NCI-H1417 treated with DMSO at 0.1 percent for 48 hours (cell line): ENCODE data around the gene PNPLA5.

ENCODE experiments used
- DNase-seq: peaks from one replicate; lab custom pipeline; 2025; lab: John Stamatoyannopoulos, UW

Gene PNPLA5

DNA sequence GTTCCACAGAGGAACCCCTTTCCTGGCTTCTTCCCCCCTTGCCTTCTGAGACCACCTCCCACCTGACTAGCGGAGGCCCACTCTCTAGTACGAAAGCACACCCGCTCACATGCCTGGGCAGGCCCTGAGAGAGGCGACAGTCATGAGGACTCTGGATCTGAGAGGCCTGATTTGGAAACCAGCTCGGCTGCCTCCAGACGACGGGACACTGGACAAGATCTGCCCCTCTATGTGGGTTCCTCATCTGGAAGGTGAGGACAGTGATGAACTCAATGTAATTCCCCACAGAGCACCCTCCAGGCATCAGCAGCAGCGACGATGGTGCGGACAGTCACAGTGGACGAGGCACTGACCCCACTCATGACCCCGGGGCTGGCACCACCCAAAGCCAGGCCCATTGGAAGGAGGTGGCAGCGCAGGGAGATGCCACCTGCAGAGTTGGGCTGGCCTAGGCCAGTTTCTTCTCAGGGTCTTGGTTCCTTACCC lies 37.0 kb downstream of the PNPLA5 start:
- no peak for DNase-seq

DNA sequence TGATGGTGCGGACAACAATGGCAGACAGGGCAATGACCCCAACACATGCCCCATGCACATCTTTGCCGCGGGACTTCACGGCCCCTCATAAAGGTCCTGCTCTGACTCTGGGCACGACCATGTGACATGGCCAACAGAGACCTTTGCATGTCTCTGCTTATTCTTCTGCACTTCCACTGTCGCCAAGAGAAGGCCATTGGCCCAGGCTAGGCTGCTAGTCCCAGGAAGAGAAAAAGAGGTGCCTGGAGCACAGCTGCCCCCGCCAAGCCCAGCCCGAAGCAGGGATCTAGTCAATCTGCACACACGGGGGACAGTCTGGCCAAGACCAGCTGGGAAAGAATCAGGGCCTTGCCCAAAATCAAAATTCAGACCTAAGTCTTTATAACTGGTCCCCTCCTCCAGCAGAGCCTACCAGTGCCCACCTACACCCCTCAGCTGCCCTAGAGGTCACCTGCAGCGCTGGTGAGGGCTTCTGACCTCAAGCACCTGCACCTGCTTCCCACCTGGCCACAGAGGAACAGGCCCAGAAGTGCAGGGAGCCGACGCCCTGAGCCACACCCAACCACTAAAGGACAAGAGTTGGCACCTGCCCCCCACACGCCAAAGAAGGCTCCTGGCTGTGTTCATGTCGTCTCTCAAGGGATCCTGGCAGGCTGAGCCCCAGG lies 37.6 kb downstream of the PNPLA5 start:
- DNase-seq: no peak

DNA sequence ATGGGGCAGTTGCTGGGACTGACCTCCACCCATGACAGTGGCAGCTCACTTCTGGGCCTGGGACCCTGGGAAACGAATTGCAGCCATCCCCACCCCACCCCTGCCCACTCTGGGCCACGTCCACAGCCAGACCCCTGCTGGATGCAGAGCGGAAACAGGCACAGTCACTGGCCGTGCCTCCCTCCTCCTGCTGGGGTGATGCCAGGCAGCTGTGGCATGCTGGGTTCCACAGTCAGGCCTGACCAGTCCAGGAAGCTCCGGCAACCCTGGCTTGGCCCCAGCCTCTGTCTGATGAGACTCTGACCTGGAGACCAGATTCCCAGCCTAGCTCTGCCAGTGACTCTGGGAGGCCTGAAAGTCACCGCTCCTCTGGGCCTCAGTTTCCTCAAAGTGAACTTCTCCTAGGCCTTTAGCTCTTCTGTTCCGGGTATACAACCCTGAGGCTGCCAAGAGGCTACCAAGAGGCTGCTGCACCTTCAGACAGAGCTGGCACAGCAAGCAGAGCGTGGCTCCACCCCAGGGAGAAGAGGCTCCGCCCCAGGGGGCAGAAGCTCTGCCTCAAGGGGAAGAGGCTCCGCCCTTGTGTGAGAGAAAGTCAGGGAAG lies 38.4 kb downstream of the PNPLA5 start:
- no peak for DNase-seq

DNA sequence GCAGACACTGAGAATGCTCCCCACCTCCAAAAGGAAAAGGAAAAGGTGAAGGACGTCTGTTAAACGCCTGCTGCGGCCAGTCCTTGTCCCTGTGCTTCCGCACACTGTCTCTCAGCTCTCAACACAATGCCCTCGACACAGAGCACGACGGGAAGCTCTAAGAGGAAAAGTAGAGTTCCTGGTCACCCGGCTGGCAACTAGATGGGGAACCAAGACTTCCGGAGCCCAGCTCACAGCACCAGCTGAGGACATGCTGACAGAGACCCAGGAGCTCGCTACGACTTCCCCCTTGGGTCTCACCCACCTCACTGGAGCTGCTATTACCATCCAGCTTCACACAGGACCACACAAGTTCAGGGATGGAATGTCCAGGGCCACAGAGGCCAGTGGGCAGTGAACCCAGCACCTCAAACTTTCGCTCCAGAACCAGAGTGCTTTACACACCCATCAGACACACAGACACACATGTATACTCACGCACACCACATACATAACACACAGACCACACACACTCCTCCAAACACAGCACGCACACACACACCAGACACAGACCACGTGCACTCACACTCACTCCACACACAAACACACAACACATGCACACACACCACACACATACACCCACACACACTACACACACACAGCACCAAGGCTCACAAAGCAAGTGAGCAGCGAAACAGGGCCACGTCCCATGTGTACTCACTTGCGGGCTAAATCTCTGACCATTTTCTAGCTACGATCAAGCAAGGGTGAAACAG lies 39.1 kb downstream of the PNPLA5 start:
- DNase-seq: no peak

DNA sequence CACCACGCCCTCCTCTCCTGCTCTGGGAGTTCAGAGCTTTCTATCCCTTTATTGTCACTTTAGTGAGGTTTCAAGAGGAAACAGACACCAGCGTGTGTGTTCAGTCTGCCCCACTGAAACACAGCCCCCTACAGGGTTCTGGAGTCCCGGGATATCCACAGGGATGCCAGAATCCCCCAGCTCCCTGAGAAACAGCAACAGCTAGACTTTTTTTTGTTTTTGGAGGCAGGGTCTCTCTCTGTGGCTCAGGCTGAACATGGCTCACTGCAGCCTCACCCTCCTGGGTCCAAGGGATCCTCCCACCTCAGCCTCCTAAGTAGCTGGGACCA lies 39.9 kb downstream of the PNPLA5 start:
- DNase-seq: no peak

DNA sequence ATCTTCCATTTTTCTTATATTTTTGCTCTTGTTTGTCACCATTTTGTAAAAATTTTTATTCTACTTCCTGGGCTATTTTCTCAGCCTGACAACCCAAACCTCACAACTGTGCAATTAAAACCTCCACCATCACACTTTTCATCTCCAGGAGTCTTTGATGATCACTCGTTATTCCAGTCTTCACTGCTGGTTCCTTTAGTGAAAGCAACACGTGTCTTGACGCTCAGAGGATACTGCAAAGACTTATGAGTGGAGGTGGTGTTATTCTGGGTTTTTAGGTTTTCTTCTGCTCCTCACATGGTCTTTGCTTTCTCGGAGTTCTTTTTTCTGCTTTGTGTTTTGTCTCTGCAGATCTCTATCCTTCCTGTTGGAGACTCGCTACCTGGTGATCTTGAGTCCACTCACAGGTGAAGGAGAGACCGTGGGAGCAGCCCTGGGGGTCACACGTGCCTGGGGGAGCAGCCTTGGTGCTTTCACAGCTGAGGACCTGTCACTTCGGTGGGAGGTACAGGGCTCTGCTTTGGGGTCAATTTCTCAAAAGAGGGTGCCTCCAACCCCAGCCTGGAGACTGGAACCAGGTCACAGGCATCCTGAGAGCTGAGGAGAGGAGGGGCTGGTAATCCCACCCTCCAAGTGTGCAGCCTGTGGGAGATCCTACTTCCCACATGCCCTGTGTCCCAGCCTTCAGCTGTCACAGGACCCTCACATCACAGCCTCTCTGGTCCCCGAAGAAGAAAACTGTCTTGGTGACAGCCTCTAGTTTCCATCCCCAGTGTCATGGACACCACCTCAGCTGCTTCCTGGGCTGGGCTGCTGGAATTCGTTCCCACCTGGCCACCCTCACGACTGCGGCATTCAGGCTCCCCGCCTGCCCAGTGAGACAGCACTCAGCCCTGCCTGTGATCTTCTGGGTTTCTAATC lies 40.5 kb downstream of the PNPLA5 start:
- DNase-seq: no peak

DNA sequence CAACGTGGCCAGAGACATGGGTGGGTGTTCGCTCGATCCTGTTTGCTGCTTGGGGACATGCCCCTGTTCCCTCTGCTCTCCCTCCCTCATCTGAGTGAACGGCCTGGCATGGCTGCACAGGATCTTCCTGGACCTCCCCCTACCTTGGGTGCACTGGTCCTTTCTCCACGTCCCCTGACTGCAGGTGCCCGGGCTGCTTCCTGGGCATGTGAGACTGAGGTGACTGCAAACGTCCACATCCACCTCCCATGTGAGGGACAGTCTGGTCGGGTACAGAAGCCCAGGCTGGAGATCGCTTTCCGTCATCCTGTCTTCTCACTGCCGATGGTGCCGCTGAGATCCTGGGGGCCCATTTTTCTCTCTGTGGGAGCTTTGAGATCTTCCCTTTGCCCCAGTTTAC lies 41.3 kb downstream of the PNPLA5 start:
- DNase-seq: no peak

DNA sequence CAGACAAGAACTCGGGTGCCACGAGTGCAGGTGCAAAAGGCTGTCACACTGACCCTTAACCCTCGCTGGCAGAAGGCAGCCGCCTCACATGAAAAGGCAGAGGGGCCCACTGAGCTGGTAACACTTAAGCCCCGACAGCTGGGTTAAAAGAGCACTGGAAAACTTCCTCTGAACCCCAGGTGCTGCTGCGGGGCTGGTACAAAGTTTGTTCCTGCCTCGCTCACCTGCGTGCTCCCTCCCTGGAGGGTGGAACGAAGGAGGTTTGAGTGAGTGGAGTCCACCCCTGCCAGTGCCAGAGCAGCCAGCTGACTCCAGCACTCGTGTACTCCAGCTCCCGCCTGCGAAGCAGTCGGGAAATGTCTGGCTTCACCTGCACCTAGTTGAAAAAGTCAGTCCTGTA lies 42.1 kb downstream of the PNPLA5 start:
- no peak for DNase-seq

DNA sequence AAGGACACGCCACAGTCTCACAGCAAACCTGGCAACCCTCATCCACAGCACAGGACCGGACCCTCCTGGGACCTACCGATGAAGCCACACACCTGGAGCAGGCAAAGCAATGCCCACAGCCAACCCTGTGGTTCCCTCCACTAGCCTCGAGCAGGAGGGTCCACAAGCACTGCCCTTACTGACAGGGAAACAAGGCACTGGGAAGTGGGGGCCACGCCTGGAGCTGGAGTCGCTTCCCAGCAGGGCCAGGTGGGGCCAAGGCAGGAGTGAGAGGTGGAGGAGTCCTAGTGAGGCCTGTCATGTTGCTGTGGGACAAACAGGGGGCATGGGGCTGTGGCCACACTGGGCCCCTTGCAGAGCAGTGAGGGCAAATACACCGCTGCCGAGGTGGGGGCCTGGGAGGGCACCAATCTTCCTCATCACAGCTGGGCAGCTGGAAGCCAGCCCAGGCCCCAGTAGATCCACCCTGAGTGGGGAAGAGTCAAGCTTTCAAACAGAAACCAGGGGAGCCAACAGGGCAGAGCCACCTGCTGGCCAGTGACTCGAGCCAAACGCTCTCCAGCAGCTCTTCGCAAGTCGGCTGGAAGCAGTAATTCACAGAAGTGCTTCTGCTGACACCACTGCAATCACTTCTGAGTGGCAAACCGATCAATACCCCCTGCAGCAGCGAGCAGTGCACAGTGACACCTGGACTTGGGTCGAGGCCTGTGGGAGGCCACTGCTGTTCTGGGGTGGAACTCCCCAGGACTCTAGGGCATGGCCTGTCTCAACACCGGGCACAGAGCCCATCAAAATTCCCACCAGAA lies 43.2 kb downstream of the PNPLA5 start:
- no peak for DNase-seq

DNA sequence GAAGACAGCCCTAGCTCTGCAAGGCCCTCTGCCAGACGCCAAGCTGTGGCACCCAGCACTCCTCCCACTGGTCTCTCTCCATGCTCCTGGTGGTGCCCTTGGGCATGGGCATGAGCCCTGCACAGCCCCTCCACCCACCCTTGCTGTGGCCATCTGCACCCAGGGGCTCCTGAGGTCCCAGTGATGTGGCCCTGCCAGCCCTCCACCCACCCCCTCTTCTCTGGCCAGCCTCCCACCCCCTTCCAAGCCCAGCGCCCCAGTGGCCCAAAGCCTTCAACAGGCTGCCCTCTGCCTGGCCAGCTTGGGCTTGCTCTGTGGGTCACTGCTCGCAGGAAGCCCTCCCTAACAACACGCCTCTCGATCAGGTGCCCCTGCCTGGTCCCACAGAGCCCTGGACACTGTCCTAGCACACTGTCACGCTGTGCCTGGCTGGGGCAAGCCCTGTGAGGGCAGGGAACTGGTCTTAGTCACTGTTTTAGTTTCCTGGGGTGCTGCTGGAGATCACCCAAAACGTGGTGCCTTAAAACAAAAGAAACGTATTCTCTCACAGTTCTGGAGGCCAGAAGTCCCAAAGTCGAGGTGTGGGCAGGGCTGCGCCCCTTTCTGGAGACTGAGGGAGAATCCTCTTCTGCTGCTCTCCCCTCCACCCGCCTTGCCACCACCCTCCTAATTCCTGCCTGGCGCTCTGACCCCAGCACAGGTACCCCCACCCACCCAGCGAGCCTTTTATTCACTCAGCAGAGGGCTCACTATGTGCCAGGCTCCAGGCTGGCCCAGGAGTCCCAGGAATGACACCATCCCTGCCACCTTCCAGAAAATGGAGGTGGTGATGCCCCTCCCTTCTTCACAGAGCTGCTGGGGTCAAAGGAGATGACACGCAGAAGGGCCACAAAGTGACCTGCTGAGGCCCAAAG lies 44.2 kb downstream of the PNPLA5 start:
- no peak for DNase-seq

DNA sequence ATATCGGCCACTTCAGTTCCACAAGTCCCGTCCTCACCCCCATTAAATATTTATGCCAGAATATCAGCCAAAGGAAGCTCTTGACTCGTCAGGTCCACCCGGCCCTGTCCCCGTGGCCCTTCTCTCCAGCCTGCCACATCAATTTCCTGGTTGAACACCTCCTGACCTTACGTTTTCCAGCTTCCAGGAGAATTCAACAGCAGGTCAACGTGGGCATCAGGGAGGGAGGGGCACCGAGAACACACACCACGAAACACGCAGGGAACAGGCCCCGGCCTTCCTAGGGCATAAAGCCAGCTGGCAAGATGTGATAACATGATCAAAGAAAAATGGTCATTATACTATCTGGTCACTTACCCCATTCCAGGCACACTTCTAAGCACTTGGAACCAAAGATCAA lies 44.8 kb downstream of the PNPLA5 start:
- no peak for DNase-seq

DNA sequence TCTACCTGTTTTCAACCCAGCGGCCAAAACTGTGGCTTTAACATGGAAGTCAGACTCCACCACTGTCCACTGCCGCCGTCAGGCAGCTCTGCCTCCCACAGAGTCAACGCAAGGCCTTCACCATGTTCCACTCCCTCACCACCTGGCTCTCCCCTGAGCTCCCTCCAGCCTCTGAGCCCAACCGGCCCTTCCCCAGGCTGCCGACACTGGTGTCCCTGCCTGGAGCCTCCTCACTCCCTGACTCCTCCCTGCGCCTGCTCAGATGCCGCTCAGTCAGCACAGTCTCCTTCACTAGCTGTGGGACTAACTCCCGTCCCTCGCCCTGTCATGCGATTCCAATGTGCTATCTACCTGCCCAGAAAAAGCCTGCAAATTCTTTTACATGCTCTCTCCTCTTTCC lies 45.8 kb downstream of the PNPLA5 start:
- DNase-seq: no peak

DNA sequence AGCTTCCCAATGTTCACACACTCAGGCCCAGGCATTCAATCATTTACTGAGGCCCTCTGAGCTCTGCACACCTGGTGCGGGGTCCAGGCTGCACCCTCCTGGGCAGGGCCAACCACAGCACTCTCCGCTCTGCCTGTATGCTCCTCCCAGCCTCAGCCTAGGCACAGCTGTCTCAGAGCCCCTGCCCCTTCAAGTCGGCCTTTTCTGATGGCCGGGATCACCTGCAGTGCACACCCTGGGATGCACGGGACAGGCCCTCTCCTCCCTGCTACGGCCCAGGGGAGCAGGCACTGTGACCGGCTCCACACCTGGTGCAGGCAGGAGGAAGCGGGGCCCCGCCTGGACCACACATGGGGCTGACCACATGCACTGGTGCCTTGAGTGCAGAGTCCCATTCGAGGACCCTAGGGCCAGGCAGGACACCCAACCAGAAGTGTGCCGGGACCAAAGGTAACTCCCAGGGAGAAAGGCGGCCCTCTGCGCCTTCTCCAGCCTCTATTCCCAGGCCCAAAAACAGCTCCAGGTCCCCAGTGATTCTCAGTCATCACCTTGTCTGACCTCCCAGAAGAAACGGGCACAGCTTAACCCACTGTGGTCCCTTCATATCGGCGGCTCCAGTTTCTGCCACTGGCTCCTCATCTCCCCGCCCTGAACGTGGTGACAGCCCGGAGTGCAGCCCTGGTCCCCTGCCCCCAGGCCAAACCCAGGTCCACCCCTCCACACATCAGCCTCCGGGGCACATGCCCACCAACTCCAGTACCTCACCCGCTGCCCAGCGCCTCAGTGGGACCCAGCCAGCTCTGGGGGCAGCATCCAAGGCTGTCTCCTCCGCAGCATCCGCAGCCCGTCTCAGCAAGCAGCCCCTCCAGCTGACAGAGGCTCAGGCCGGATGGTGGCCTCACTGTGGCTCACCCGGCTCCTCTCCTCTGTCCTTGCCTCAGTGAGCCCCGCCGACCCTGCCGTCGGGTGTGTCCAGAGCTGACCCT lies 47.0 kb downstream of the PNPLA5 start:
- no peak for DNase-seq

DNA sequence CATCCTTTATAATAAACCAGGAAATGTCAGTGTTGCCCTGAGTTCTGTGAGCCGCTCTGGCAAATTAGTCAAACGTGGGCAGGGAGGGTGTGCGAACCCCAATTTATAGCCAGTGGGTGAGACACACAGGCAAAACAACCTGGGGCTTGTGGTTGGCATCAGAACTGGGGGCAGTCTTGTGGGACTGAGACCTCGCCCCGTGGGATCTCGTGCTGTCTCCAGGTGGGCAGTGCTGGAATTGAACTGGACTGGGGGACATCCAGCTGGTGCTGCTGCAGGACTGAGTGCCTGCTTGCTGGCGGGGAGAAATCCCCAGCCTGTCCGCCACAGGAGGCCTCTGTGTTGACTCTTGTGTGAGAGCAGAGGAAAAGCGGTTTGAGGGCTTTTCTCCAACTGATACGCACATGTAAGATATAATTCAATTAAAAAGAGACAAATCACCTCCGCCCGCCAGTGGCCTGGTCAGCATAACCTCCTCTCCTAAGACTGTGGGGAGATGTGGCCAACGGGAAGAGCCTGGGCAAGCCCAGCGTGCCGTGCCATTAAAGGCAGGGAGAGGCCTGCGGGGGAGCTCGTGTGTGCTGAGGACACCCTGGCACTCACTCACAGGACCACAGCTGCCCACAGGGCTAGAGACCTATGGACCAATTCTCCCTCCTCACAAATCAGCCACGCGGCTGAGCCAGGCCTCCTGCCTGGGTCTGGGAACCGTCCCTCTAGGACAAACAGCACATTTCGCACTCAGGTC lies 47.9 kb downstream of the PNPLA5 start:
- no peak for DNase-seq

DNA sequence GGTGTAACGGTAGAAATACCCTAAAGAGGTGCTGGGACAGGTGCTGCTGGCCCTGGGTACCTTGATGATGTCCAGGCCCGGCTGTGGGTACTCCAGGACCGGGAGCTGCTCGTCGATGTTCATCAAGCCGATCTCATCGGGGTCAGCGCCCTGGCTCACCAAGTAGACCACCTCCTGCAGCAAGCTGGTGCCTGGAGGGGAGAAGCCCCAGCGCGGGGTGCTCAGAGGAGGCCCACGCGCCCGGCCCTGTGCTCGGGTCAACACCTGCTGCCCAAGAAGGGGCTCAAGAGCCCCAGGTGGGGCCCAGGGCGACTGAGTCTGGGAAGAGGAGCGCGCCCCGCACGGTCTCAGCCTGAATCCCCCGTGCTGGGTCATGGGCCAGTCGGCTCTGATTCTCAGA lies 50.1 kb downstream of the PNPLA5 start:
- no peak for DNase-seq

DNA sequence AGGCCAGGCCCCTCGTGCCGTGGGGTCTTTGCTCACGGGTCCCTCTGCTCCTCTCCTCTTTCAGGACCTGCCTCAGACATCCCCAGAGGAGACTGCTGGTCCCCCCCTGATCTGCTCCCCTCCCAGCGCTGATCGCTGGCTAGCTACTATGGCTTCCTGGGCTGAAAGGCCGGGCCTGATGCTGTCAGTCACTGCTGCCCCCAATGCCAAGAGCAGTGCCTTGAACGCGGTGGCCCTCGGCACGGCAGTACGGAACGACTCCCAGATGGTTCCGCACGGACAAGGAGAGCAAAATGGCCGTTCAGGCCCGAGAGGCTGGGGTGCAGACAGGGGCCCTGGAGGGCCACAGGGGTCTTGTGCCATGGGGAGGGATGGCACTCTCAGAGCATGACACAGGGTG lies 51.0 kb downstream of the PNPLA5 start:
- DNase-seq: no peak

DNA sequence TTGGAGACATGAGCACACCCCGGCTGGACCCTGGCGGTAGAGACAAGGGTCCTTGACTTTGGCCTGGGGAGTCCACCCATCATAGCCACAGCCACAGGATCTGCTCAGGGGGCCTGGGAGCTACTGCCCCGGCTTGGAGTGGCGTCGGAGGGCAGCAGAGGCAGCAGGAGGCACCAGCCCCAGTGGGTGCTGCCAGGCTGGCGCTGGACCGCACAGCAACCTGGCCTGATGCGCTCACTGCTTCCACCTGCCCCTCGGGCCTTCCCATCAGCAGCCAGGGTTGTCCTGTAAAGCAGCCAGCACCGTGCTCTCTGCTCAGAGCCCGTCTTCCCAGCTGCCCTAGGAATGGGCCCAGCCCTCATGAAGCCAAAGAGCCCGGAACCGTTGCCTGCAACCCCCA lies 51.4 kb downstream of the PNPLA5 start:
- no peak for DNase-seq

DNA sequence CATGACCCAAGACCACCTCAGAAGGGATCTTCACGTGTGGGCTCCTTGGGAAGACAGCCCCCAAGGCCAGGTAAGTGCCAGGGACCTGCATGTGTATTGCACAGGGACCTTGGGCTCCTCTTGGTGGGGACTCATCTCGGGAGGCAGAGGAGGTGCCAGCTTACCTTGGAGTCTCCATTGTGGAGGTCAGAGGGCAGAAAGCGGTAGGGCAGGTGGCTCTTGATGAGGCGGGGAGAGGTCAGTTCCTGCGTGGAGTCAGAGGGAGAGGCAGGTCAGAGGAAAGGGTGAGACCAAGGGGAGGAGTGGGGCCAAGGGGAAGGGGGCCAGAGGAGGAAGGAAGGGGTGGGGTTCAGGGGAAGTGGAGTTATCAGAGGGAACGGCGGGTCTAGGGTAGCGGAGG lies 52.0 kb downstream of the PNPLA5 start:
- no peak for DNase-seq
